ENCODE data around the gene PCDHGB3.
"Not testable (repeated sequence)": the region's sequence is repeated elsewhere in the genome, so short reads cannot be mapped to it uniquely, and the experiment has no call there.

Gene PCDHGB3

DNA sequence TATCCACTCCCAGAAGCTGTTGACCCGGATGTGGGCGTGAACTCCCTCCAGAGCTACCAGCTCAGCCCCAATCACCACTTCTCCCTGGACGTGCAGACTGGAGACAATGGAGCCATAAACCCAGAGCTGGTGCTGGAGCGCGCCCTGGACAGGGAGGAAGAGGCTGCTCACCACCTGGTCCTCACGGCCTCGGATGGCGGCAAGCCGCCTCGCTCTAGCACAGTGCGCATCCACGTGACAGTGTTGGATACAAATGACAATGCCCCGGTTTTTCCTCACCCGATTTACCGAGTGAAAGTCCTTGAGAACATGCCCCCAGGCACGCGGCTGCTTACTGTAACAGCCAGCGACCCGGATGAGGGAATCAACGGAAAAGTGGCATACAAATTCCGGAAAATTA lies 23.2 kb downstream of the PCDHGB3 start:
- DNase-seq: no peak

DNA sequence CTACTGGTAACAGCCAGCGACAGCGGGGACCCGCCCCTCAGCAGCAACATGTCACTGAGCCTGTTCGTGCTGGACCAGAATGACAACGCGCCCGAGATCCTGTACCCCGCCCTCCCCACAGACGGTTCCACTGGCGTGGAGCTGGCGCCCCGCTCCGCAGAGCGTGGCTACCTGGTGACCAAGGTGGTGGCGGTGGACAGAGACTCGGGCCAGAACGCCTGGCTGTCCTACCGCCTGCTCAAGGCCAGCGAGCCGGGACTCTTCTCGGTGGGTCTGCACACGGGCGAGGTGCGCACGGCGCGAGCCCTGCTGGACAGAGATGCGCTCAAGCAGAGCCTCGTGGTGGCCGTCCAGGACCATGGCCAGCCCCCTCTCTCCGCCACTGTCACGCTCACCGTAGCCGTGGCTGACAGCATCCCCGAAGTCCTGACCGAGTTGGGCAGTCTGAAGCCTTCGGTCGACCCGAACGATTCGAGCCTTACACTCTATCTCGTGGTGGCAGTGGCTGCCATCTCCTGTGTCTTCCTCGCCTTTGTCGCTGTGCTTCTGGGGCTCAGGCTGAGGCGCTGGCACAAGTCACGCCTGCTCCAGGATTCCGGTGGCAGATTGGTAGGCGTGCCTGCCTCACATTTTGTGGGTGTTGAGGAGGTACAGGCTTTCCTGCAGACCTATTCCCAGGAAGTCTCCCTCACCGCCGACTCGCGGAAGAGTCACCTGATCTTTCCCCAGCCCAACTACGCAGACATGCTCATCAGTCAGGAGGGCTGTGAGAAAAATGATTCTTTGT lies 24.6 kb downstream of the PCDHGB3 start:
- not testable (repeated sequence) for DNase-seq

DNA sequence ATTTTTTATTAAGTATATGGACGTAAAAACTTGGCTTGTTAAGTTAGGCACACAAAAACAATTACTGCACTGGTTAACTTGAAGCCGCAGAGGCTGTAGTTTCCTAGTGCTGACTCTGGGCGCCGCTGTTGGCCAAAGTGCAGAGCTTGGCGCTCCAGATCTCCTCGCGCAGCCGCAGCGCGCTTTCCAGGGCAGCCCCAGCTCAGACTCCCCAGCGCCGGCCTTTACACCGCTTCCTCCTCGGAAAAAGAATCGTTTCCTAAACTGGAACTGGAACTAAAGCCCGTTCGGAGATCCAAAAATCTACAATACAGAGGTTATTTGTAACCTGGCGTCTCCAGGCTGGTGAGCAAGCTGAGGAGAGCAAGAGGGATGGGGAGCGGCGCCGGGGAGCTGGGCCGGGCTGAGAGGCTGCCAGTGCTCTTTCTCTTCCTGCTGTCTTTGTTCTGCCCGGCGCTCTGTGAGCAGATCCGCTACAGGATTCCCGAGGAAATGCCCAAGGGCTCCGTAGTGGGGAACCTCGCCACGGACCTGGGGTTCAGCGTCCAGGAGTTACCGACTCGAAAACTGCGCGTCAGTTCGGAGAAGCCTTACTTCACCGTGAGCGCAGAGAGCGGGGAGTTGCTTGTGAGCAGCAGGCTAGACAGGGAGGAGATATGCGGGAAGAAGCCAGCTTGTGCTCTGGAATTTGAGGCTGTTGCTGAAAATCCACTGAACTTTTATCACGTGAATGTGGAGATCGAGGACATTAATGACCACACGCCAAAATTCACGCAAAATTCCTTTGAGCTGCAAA lies 27.9 kb downstream of the PCDHGB3 start, which contains the start of gene PCDHGB5:
TSS of gene PCDHGB5 (plus strand) at position 192 of the 796 bp plus-strand sequence. CDS start at position 373, 181 bp downstream.
- DNase-seq: not testable (repeated sequence)

DNA sequence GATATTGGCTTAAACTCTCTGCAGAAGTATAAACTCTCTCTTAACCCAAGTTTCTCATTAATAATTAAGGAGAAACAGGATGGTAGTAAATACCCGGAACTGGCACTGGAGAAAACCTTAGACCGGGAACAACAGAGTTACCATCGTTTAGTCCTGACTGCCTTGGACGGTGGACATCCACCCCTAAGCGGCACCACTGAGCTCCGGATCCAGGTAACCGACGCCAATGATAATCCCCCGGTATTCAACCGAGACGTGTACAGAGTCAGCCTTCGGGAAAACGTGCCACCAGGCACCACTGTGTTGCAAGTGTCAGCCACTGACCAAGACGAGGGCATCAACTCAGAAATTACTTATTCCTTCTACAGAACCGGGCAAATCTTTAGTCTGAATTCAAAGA lies 28.6 kb downstream of the PCDHGB3 start:
- no peak for DNase-seq

DNA sequence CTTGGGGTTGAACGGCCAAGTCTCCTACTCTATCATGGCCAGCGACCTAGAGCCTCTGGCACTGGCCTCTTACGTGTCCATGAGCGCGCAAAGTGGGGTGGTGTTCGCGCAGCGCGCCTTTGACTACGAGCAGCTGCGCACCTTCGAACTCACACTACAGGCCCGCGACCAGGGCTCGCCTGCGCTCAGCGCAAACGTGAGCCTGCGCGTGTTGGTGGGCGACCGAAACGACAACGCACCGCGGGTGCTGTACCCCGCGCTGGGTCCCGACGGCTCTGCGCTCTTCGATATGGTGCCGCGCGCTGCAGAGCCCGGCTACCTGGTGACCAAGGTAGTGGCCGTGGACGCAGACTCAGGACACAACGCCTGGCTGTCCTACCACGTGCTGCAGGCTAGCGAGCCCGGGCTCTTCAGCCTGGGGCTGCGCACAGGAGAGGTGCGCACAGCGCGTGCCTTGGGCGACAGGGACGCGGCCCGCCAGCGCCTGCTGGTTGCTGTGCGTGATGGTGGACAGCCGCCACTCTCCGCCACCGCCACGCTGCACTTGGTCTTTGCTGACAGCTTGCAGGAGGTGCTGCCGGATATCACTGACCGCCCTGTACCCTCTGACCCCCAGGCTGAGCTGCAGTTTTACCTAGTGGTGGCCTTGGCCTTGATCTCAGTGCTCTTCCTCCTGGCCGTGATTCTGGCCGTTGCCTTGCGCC lies 29.7 kb downstream of the PCDHGB3 start:
- no peak for DNase-seq

GRCh38 chr5:141402553-141403243 lies 32.7 kb downstream of the PCDHGB3 start, which contains the start of gene PCDHGA9:
Gene PCDHGA9, plus strand, starts transcription at chr5:141402778. Its CDS starts 175 bp downstream, at chr5:141402953.
- no peak for DNase-seq

DNA sequence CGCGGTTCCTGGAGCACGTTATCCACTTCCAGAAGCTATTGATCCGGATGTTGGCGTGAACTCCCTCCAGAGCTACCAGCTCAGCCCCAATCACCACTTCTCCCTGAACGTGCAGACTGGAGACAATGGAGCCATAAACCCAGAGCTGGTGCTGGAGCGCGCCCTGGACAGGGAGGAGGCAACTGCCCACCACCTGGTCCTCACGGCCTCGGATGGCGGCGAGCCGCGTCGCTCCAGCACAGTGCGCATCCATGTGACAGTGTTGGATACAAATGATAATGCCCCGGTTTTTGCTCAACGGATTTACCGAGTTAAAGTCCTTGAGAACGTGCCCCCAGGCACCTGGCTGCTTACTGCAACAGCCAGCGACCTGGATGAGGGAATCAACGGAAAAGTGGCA lies 33.3 kb downstream of the PCDHGB3 start:
- no peak for DNase-seq

DNA sequence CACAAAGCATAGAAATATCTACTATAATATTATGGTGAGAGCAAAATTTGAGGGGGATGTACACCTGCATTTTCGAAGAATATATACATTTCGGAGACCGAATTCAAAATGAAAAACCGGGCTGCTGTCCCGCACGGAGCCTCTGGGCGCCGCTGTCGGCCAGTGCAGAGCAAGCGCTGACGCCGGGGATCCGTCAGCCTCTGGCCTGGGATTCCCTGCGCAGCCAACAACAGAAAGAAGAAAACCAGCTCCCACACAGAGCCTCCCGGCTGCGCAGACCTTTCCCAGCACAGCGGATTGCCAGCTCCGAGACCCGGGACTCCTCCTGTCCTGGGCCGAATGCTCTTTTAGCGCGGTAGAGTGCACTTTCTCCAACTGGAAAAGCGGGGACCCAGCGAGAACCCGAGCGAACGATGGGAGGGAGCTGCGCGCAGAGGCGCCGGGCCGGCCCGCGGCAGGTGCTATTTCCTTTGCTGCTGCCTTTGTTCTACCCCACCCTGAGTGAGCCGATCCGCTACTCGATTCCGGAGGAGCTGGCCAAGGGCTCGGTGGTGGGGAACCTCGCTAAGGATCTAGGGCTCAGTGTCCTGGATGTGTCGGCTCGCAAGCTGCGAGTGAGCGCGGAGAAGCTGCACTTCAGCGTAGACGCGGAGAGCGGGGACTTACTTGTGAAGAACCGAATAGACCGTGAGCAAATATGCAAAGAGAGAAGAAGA lies 37.9 kb downstream of the PCDHGB3 start, which contains the start of gene PCDHGB6:
TSS of gene PCDHGB6 (plus strand) at position 232 of the 716 bp plus-strand sequence. CDS start at position 414, 182 bp downstream.
- not testable (repeated sequence) for DNase-seq

GRCh38 chr5:141409598-141410306 lies 39.7 kb downstream of the PCDHGB3 start:
- no peak for DNase-seq

- DNase-seq: no peak
Observed at GRCh38 chr5:141411575-141411974, 41.5 kb downstream of the PCDHGB3 start.

GRCh38 chr5:141412854-141413539 lies 43.0 kb downstream of the PCDHGB3 start, which contains the start of gene PCDHGA10:
Gene PCDHGA10, plus strand, starts transcription at chr5:141412987. Its CDS starts 189 bp downstream, at chr5:141413176.
- DNase-seq: no peak

- DNase-seq: no peak
Observed at GRCh38 chr5:141413540-141414069, 43.6 kb downstream of the PCDHGB3 start.

DNA sequence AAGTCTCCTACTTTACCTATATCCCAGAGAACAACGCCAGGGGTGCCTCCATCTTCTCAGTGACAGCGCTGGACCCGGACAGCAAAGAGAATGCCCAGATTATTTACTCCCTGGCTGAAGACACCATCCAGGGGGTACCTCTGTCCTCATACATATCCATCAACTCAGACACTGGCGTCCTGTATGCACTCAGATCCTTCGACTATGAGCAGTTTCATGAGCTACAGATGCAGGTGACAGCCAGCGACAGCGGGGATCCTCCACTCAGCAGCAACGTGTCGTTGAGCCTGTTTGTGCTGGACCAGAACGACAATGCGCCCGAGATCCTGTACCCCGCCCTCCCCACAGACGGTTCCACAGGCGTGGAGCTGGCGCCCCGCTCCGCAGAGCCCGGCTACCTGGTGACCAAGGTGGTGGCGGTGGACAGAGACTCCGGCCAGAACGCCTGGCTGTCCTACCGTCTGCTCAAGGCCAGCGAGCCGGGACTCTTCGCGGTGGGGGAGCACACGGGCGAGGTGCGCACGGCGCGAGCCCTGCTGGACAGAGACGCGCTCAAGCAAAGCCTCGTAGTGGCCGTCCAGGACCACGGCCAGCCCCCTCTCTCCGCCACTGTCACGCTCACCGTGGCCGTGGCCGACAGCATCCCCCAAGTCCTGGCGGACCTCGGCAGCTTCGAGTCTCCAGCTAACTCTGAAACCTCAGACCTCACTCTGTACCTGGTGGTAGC lies 44.7 kb downstream of the PCDHGB3 start:
- not testable (repeated sequence) for DNase-seq

GRCh38 chr5:141415275-141415618 lies 45.2 kb downstream of the PCDHGB3 start:
- DNase-seq: not testable (repeated sequence)

GRCh38 chr5:141417494-141418172 lies 47.6 kb downstream of the PCDHGB3 start, which contains the start of gene PCDHGB7:
Gene PCDHGB7, plus strand, starts transcription at chr5:141417677. Its CDS starts 183 bp downstream, at chr5:141417860.
- DNase-seq: peak; percentile 69

DNA sequence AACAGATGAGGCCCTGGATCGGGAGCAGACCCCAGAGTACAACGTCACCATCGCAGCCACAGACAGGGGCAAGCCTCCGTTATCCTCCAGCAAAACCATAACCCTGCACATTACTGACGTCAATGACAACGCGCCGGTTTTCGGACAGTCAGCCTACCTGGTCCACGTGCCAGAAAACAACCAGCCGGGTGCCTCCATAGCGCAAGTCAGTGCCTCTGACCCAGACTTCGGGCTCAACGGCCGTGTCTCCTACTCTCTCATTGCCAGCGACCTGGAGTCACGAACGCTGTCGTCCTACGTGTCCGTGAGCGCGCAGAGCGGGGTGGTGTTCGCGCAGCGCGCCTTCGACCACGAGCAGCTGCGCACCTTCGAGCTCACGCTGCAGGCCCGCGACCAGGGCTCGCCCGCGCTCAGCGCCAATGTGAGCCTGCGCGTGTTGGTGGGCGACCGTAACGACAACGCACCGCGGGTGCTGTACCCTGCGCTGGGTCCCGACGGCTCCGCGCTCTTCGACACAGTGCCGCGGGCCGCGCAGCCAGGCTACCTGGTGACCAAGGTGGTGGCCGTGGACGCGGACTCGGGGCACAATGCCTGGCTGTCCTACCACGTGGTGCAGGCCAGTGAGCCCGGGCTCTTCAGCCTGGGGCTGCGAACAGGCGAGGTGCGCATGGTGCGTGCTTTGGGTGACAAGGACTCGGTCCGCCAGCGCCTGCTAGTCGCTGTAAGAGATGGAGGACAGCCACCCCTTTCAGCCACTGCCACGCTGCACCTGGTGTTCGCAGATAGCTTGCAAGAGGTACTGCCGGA lies 49.2 kb downstream of the PCDHGB3 start:
- DNase-seq: no peak

- no peak for DNase-seq
Observed at GRCh38 chr5:141420855-141421488, 50.9 kb downstream of the PCDHGB3 start, which contains the start of gene PCDHGA11. Gene PCDHGA11, plus strand, starts transcription at chr5:141421051. Its CDS starts 177 bp downstream, at chr5:141421228.
